Raji (cell line): ENCODE data around the gene PDZD2.

Experiments used
- POLR2A ChIP-seq: IDR thresholded peaks from 2 replicates; pipeline ENCODE4 v1.6.1; 2011; ENCODE audit warnings: low read depth, low read length, control low read depth; ENCODE audit not compliant: insufficient read depth

Gene PDZD2

DNA sequence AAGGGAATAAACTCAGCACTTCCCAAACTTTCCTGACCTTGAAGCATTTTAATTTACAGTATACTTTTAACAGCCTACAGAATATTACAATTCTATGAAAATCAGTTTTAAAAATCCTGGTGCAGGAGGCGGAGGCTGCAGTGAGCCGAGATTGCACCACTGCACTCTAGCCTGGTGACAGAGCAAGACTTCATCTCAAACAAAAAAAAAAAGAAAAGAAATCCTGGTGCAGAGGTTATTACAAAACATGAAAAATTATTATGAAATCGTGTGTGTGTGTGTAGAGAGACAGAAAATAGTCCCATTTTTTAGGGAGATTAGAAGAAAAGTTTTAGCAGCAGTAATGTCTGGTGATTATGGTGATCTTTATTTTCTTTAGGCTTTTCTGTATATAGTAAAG lies 508.3 kb downstream of the PDZD2 start:
- TF ChIP-seq POLR2A = no peak

- TF ChIP-seq POLR2A = no peak
These were observed 509.0 kb downstream of the PDZD2 start for GRCh38 chr5:32147959-32148358.

GRCh38 chr5:32150366-32150765 lies 511.4 kb downstream of the PDZD2 start:
- TF ChIP-seq POLR2A = no peak

DNA sequence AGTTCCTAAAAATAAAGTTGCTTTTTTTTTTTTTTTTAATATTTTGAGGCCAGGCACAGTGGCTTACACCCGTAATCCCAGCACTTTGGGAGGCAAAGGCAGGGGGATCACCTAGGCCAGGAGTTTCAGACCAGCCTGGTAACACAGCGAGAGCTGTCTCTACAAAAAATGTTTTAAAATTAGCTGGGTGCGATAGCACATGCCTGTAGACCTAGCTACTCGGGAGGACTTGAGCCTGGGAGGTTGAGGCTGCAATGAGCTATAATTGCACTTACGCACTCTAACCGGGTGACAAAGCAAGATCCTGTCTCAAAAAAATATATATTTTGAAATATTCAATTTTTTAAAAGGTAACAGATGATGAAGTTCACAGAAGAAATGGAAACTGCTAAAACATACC lies 512.3 kb downstream of the PDZD2 start:
- TF ChIP-seq POLR2A = no peak

- TF ChIP-seq POLR2A = no peak
These were observed 514.8 kb downstream of the PDZD2 start for GRCh38 chr5:32153723-32154122.

GRCh38 chr5:32155211-32155610 lies 516.3 kb downstream of the PDZD2 start:
- TF ChIP-seq POLR2A = no peak

DNA sequence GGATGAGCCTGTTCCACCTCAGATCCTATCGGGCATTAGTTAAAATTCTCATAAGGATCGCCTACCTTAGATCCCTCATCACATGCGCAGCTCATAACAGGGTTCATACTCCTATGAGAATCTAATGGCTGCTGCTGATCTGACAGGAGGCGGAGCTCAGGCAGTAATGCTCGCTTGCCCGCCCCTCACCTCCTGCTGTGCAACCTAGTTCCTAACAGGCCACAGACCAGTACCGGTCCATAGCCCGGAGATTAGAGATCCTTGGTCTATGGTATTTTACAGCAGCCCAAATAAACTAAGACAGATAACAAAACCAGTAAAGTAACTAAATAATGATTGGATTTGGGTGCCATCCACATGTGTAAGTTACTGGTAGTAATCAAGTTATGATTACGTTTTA lies 517.7 kb downstream of the PDZD2 start:
- TF ChIP-seq POLR2A = no peak

DNA sequence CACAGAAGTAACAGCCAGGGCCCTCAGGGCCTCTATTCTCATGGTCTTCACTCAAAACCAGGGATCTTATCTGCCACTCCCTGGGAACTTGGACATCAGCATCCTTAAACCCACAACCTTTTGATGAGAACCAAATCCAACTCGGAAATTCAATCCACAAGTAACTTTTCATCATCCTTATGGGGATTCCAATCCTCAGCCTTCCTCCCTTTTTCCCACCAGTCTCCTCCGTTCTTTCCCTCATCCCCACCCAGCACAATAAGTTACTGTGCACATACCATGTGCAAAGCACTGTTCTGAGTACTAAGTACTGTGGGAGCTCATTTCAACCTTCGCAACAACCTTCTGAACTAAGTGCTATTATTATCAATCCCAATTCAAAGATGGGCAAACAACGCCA lies 518.1 kb downstream of the PDZD2 start:
- TF ChIP-seq POLR2A = no peak

DNA sequence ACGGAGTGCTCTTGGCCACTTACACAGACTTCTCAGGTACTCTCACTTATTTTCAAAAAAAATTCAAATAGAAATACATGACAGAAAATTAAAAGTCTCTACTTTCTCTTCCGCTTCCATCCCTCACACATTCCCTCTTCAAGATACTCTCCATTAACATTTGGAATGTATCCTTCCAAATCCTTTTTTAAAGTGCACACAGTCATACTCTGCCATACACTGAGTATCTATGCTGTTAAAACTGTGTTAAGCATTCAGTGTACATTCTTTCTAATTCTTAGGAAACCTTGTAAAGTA lies 519.7 kb downstream of the PDZD2 start:
- no peak for TF ChIP-seq POLR2A

- TF ChIP-seq POLR2A = no peak
These were observed 520.6 kb downstream of the PDZD2 start for GRCh38 chr5:32159328-32160072.

GRCh38 chr5:32160228-32160627 lies 521.3 kb downstream of the PDZD2 start:
- no peak for TF ChIP-seq POLR2A
